HG03558 (cell line): ENCODE measurements around the gene MROH8.

Experiments
- ATAC-seq: cut with Tn5 transposase; IDR thresholded peaks from one replicate; pipeline ENCODE4 v1.9.1; 2021; ENCODE audit warnings: moderate number of reproducible peaks; ENCODE audit not compliant: unreplicated experiment; ENCODE audit errors: extremely low read depth

MROH8 gene

DNA sequence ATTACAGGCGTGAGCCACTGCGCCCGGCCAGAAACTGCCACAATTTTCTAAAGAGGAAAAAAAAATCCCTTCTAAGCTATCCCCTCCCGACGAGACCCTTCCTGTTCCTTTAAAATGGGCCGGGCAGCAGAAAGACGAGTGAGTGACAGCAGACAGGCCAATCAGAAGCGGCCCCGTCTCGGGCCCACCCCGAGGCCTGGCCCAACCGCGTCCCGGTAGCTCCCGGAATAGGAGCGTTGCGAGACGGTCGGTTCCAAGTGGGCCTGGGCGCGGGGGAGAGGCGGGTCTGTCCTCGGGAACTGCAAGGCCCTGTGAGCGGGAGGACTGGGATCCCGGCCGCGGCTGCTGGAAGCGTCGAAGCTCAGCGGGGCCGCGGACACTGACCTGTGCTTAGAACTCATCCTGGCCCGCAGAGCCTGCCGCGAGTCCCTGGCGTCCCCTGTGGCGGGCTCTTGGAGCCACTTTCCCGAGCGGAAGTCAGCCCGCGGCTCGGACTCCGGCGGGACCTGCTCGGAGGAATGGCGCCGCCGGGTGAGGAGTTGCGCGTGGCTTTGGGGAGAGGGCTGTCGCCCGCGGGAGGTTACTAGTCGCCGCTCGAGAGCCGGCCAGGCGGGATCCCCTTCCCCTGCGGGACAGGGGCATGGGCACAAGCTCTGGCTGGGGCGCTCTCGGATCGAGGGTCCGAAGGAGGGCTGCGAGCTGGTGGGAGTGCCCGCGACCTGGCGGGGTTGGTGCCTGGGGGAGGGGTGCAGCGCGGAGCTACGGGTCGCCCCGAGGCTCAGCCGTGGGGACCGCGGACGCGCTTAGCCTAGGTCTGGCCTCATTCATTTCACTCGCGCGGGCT lies at the start of gene MROH8, which contains the start of gene RPN2:
TSS of gene MROH8 (minus strand) at position 710 of the 844 bp plus-strand sequence.
TSS of gene RPN2 (plus strand) at position 492 of the 844 bp plus-strand sequence. CDS start at position 519, 27 bp downstream.
- ATAC-seq, result peak; percentile 70

DNA sequence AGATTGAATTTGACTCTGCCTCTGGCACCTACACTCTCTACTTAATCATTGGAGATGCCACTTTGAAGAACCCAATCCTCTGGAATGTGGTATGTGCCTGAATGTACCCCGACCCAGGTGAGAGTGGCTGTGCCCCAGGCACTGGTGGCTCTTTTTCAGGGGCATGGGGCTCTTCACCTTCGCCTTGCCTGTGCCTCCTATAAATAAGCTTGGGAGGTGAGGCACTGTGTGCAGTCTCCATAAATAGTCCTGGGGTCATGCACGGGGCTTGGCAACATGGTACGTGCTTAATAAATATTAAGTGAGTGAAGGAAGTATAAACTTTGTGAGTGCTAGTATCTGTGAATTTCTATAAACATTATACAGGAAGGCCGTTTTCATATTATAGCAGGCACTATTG lies 49.3 kb upstream of the MROH8 start:
- ATAC-seq, result no peak

DNA sequence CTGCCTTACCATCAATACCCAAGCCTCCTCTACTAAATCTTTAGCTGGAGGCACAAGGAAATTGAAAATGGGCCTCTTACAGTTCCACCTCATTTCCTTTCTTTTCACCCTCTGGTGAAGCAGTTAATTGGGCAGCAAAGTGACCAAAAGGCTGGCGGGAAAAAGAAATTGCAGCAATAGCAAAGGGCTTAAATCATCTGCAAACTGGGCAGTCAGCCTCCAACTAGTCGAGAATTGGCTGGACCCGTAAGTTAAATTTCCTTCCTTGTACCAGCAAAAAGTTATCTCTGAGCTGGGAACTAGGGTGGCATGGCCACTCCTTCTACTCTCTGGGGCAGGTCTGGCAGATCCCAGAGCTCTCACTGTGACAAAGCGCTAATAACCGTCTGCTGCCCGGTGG lies 48.7 kb upstream of the MROH8 start:
- no peak for ATAC-seq

DNA sequence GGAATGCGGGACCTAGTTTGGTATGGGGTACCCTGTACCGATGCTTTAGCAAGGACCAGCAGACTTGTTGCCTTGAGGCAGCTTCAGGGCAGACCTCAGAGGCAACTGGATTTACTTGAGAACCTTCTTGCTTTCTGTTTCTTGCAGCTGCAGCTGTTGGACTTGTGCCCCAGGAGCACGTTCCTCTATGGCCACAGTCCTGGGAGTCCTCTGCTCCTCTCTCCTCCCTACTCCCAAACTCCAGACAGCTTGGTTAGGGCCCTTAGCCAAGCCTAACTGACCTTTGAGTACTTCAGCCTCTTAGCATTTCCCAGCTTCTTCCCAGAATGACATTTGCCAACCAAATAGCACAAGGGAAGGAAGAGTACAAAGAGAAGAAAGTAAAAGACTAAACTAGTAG lies 47.5 kb upstream of the MROH8 start:
- no peak for ATAC-seq

DNA sequence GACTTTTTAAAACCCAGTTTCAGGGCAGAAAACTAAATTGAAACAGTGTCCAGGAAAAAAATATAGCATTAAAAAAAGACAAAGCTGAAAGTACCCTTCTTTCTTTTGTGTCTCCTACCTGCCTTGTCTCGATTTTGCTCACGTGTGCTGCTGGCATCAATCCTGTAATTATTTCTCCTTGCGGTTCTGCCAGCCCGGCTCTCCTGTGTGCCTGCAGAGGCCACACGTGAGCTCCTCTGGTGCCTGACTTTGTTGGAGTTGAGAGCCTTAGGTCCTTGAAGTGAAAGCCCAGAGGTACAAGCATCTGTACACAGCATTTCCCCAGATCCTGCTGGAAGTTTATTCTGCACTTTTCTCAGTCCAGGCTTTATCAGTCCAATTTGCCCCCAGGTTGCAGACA lies 45.8 kb upstream of the MROH8 start:
- no peak for ATAC-seq

DNA sequence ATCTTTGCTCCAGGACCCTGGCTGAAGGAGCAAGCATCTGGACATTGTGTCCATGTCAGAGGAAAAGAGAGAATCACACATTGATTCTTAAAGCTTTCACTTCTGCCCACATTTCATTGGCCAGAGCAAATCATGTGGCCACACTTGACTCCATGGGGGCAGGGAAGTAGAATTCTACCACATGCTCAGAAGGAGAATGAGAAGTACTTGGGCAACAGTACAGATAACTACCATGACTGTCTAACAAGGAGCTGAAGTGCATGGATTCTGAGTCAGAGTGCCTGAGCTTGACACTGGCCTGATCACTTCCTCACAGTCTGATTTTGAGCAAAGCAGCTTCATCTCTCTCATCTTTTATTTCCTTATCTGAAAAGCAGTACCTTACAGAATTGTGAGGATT lies 43.7 kb upstream of the MROH8 start:
- no peak for ATAC-seq

DNA sequence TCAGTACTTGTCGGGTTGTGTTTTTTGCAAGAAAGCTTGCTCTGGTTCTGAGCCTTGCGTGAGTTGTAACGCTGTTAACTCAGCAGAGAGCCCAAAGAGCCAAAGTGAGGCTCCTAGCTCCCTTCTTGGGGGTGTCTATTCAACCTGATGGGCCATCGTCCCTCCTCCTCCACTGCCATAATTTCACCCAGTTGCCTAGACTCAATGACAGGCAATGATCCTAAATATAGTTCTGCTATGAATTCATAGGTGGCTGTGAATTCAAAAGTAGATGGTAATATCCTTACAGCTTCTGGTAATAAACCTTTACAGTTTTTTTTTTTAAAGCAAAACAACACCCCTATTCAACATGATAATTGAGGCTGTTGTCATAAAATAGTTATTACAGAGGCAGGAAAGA lies 42.7 kb upstream of the MROH8 start:
- ATAC-seq, result no peak

DNA sequence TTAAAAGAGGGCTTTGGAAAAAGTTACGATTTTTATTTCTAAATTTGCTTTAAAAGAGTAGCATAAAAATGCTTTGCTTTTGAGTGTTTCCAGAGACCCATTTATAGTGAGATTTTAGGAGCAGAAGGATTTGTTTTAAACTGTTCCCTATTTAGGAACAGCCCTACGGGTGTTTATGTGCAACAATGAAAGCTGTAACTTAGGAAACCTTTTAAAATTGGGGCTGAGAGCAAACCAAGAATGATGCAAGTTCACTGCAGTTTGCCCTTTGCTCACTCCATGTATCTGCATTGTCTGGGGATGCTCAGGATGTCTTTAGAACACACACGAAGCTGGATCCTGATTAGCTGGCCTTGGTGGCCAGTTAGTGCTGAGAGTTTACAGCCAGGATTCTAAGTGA lies 41.4 kb upstream of the MROH8 start:
- no peak for ATAC-seq

DNA sequence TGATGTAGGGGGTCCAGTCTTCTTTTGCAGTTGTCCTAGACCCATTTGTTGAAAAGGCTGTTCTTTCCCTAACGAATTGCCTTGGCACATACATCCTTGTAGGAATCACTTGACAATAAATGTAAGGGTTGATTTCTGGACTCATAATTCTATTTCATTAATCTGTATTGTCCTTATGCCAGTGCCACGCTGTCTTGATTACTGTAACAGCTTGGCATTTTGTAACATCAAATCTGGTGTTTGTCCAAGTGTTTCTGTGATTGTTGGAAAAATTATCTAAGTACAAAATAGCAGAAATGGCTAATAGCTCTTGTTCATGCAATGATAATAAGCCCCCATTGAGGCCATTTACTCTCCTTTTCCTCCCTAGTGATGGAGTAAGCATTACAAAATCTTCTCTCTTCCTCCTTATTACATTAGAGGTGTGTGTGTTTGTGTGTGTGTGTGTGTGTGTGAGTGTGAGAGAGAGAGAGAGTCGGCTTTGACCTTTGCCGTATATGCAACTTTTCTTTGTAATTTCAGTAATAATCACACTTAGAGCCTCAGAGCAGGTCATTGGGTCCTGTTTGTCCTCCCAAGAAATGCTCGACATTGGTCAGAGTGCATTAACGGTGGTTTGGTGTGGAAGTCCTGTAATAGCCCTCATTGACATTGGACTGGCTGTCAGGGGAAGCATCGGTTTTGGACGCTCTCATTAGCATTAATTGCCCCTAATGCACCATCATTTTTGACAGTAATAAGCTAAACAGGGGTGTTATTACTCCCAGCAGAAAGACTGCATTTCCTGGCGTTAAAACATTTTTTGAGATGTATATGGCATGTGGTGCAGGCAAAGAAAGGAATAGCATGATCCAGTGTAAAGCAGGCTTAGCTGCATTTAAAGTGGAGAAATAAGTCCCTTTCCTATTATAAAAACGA lies 40.7 kb upstream of the MROH8 start:
- no peak for ATAC-seq

DNA sequence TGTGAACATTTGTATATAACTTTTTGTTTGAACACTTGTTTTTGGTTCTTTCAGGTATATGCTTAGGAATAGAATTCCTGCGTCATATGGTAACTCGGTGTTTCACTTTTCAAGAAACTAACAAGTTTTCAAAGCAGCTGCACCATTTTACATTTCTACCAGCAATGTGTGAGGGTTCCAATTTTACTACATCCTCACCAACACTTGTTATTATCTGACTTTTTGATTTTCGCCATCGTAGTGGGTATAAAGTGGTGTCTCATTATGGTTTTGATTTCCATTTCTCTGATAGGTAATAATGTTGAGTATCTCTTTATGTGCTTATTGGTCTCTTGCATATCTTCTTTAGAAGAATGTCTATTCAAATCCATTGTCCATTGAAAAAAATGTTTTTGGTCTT lies 39.6 kb upstream of the MROH8 start:
- no peak for ATAC-seq

DNA sequence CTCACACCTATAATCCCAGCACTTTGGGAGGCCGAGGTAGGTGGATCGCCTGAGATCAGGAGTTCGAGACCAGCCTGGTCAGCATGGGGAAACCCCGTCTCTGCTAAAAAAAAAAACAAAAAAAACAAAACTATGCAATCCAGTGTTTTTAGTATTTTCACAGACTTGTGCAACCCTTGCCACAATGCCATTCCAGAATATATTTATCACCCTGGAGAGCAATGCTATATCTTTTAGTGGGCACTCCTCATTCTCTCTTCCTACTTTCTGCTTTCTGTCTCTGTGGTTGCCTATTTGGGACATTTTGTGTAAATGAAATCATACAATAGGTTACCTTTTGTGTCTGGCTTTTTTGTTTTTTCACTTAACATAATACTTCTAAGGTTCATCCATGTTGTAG lies 39.1 kb upstream of the MROH8 start:
- no peak for ATAC-seq

DNA sequence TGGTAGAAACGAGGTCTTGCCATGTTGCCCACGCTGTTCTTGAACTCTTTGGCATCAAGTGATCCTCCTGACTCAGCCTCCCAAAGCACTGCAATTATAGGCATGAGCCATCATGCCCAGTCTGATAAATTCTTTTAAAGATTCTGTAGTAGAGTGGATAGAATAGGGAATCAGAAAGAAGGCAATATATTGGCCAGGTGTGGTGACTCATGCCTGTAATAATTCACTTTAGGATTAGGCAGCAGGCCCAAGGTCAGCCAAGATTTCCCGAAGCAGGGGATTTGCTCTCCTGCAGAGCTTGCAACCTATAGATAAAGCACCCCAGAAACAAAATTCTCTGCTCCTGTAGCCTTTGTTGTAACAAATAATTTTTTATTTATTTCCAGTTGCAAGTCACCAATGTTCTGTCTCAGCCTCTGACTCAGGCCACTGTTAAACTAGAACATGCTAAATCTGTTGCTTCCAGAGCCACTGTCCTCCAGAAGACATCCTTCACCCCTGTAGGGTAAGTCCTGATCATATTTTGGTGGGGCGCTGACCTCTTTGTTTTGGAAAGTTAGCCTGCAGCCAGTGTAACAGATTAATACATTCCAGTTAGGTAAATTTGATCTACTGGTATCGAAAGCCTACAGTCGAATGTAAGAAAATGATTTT lies 30.4 kb upstream of the MROH8 start:
- no peak for ATAC-seq

DNA sequence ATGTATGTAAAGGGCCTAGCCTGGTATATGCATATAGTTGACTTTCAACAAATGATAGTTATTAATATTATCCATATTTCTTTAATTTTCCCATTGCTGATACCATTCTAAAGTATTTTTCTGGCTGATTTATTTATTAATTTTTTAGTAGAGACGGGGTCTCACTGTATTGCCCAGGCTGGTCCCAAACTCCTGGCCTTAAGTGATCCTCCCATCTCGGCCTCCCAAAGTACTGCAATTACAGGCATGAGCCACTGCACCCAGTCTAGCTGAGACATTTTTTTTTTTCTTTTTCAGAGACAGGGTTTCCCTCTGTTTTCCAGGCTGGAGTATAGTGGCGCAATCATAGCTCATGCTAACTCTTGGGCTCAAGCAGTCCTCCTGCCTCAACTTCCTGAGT lies 29.8 kb upstream of the MROH8 start:
- ATAC-seq, result no peak

DNA sequence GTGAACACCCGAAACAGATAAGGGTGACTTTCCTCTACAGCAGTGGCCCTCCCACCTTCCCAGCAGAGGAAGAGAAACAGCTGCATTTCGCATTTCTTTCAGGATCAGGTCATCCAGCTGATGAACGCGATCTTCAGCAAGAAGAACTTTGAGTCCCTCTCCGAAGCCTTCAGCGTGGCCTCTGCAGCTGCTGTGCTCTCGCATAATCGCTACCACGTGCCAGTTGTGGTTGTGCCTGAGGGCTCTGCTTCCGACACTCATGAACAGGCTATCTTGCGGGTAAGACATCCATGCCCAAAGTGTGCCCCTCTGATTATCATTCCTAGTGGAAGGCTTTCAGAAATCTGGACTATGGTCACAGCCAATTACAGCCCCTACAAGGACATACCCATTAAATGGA lies 27.8 kb upstream of the MROH8 start:
- no peak for ATAC-seq

DNA sequence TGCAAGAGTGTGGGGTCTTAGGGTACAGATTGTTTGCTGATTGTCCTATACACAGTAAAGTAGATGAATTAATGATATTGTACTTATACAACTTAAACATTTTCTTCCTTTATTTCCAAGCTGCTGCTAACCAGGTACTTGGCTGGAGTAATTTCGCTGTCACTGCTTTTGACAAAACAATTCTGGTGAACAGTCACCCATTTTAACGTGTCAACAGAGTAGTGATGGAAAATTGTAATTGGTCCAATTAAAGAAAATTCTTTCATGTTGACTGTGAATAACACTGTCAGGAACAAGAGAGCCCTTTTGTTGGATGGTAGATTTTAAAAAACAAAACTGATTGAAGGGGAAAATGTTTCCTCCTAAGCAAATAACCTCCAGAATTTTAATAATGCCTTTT lies 26.4 kb upstream of the MROH8 start:
- no peak for ATAC-seq

DNA sequence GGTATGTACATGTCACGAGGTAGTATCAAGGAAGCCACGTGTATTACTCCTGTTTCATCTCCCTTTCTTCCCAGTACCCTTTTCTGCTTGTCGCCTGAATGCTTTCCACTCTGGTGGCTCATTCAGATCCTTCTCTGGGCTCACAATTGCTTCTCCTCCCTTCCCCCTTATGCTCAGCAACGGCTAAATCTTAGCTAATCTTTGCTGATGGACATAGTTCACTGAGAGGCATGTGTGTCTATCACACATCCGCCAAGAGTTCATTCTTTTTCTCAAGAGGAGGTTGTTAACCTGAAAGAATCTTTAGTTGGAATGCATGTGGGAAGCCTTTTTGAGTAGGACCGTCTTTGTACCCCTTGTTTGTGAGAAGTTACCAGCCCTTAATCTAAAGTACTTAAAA lies 25.8 kb upstream of the MROH8 start:
- no peak for ATAC-seq

DNA sequence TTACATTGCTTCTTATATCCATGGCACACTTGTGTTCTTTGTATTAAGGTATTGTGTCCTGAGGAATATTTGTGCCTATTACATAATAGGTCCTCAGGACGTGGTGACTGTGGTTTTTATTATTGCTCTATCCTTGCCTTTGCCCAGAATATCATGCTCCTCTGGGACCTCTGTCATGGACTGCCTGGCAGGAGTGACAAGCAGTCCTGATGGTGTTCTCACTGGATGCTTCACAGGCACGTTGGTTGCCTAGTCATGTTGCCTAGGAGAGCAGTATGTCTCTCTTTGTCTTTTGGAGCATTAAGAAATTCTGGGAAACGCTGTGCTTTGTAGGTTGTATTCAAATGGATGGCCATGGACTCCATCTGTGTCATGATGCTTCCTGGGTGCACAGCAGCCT lies 24.7 kb upstream of the MROH8 start:
- no peak for ATAC-seq

DNA sequence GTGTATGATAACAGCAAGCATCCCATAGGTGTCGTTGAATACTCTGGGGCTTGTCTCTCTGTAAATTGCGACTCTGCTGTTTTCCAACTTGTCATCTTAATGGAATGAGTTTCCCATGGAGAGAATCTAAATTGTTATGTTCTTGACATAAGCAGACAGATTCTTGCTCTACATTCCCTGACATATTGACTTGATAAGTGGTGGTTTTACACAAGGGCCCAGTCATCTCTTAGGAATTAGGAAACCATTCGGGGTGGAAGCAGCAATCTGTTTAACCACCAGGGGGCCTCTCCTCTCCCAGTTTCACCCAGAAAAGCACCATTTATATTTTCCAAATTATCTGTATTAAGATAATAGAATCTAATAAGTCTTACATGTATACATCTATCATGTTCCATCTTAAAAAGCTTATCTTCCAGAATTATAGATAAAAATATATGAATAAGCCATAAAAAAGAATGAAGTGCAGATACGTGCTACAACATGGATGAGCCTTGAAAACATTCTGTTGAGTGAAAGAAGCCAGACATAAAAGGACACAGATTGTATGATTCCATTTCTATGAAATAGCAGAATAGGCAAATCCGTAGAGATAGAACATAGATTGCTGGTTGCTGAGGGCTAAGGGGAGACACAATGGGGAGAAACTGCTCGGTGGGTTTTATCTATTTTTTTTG lies 23.1 kb upstream of the MROH8 start:
- ATAC-seq, result no peak

DNA sequence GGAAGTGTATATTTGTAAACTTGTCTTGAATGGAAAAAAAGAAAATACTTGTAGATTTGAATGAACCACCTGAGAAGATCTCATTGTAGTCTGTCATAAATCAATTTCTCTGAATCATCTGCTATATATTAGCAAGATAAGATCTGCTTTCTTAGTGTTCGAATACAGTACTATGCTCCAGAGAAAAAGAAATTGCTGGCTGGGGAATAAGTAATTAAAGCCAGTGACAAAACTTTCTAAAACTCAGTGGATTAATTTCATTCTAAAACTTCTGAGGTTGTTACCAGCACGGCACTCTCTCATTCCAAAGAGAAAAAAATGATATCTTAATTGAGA lies 22.4 kb upstream of the MROH8 start:
- no peak for ATAC-seq
